MM.1S (cell line): Measurements from ENCODE around the gene SLAMF8.

ENCODE experiments used
- EZH2 ChIP-seq: fragments of 300-600 bp; sonication (generic); optimal IDR thresholded peaks from 2 replicates; pipeline ENCODE3; 2017; ENCODE audit warnings: low read depth, mild to moderate bottlenecking, antibody characterized with exemption, low read length, mixed read lengths
- EZH2phosphoT487 ChIP-seq: fragments of 300-600 bp; sonication (generic); IDR thresholded peaks from 2 replicates; pipeline ENCODE4 v1.6.1; 2018; ENCODE audit warnings: antibody characterized with exemption, low read length
- TF ChIP-seq, protein P1 (sequence below): fragments of 300-600 bp; sonication (generic); IDR thresholded peaks from 2 replicates; pipeline ENCODE4 v1.5.1; 2016; ENCODE audit warnings: antibody characterized with exemption, low read length, mixed read lengths

GRCh38 chr1:159847231-159847630, 20.6 kb downstream of the SLAMF8 start:
- no peak for TF ChIP-seq EZH2phosphoT487
- TF ChIP-seq EZH2, result no peak
- TF ChIP-seq, protein P1, sequence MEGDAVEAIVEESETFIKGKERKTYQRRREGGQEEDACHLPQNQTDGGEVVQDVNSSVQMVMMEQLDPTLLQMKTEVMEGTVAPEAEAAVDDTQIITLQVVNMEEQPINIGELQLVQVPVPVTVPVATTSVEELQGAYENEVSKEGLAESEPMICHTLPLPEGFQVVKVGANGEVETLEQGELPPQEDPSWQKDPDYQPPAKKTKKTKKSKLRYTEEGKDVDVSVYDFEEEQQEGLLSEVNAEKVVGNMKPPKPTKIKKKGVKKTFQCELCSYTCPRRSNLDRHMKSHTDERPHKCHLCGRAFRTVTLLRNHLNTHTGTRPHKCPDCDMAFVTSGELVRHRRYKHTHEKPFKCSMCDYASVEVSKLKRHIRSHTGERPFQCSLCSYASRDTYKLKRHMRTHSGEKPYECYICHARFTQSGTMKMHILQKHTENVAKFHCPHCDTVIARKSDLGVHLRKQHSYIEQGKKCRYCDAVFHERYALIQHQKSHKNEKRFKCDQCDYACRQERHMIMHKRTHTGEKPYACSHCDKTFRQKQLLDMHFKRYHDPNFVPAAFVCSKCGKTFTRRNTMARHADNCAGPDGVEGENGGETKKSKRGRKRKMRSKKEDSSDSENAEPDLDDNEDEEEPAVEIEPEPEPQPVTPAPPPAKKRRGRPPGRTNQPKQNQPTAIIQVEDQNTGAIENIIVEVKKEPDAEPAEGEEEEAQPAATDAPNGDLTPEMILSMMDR, result no peak
